ENCODE data around the gene NPNT. TPM values are rescaled to one million over a fixed set of nuclear protein-coding genes. Genes with fewer than 3 reads are reported as not detected.

NPNT gene
- total RNA-seq, 1 experiment from 2014 or later = 42.1 TPM

GRCh38 chr4:105923497-105924238, 28.4 kb downstream of the NPNT start:
- Histone ChIP-seq H3K36me3 (ENCODE audit: control insufficient read depth, insufficient read depth, low read length) (no peaks in the 10 kb centered on the region), H3K27me3 (replicated peaks; ENCODE audit: control insufficient read depth, insufficient read depth, low read length) (no peaks in the 10 kb centered on the region), H3K4me3 (ENCODE audit: low read depth, low read length) (no peak overlapping the region), H3K4me1 (no peaks in the 10 kb centered on the region), H3K9me3 (no peaks in the 10 kb centered on the region)
- Mint-ChIP-seq H3K27me3 (ENCODE audit: insufficient read depth, unreplicated experiment) (no peaks in the 10 kb centered on the region), H3K36me3 (ENCODE audit: insufficient read depth, unreplicated experiment) (peaks cover 7% of the 10 kb centered on the region), H3K9me3 (ENCODE audit: unreplicated experiment) (no peaks in the 10 kb centered on the region), H3K4me3 (ENCODE audit: unreplicated experiment) (peak overlapping the region; percentile 6), H3K4me1 (ENCODE audit: low read depth, unreplicated experiment) (peaks cover 9% of the 10 kb centered on the region), H3K27ac (ENCODE audit: unreplicated experiment) (no peak overlapping the region)
- BruUV-seq (replicated peaks) = no TSS peak
- CTCF ChIA-PET = no interaction called here
- intact Hi-C loops (cut with micrococcal nuclease; ENCODE audit: unreplicated experiment) = no loop called here
- POLR2A ChIA-PET = no interaction called here
- peak; percentile 25 to 59 for DNase-seq
- no peak for TF ChIP-seq CTCF (IDR thresholded peaks at IDR 0.05; ENCODE audit: insufficient read depth in 1 of 2, low read depth in 1 of 2, low read length in 1 of 2, severe bottlenecking in 1 of 2, unreplicated experiment in 1 of 2)

DNA sequence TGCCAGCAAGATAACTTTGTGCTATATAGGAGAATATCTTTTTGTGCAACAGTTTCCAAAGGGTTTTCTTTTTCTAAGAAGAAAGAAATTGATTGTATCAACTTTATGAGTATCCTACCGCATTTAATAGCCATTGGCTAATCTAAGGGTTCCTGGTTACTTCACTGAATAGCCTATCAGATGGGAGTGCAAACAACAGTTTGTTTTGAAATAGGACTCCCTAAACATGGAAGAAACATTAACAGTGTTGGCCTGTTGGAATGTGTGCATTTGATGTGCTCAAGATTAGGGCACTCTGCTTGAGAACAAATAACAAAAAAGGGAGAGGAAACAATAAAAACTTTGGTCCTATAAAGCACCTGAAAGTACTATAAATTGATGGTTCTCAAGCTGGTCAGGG, 29.1 kb downstream of the NPNT start:
- peaks cover 12% of the 10 kb centered on the region for H3K36me3 Mint-ChIP-seq (ENCODE audit: insufficient read depth, unreplicated experiment)
- intact Hi-C loops (cut with micrococcal nuclease; ENCODE audit: unreplicated experiment) = no loop called here
- Histone ChIP-seq H3K27me3 (replicated peaks; ENCODE audit: control insufficient read depth, insufficient read depth, low read length) (no peaks in the 10 kb centered on the region), H3K4me1 (no peaks in the 10 kb centered on the region), H3K9me3 (no peaks in the 10 kb centered on the region), H3K36me3 (ENCODE audit: control insufficient read depth, insufficient read depth, low read length) (no peaks in the 10 kb centered on the region), H3K4me3 (ENCODE audit: low read depth, low read length) (no peak overlapping the region)
- no peak for DNase-seq
- H3K27me3 Mint-ChIP-seq (ENCODE audit: insufficient read depth, unreplicated experiment) = no peaks in the 10 kb centered on the region
- no peaks in the 10 kb centered on the region for H3K9me3 Mint-ChIP-seq (ENCODE audit: unreplicated experiment)
- BruUV-seq (replicated peaks) = no TSS peak
- H3K4me1 Mint-ChIP-seq (ENCODE audit: low read depth, unreplicated experiment) = peaks cover 9% of the 10 kb centered on the region
- H3K27ac Mint-ChIP-seq (ENCODE audit: unreplicated experiment) = no peak overlapping the region
- TF ChIP-seq CTCF (IDR thresholded peaks at IDR 0.05; ENCODE audit: insufficient read depth in 1 of 2, low read depth in 1 of 2, low read length in 1 of 2, severe bottlenecking in 1 of 2, unreplicated experiment in 1 of 2) = no peak
- ChIA-PET POLR2A (no interaction called here), CTCF (no interaction called here)
- peak overlapping the region; percentile 6 for H3K4me3 Mint-ChIP-seq (ENCODE audit: unreplicated experiment)

DNA sequence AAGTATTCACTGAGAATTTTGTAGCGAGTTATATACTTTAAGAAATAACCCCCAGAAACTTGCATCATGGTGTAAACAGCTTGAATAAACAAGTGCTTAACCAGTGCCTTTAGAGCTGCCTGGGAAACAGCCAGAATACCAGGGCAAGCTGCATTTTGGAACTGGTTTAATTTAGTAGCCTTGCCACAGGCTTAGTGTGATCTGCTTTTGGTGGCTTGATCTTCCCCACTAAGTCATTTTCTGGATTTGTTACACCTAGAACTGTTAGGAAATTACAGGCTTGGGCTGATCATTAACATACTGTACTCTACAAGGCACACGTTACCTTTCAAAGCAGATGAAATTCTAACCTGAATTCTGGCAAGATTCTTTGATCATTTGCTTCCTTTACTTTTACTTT, 35.4 kb downstream of the NPNT start:
- H3K27me3 ChIP-seq (replicated peaks; ENCODE audit: control insufficient read depth, insufficient read depth, low read length) = no peaks in the 10 kb centered on the region
- ChIA-PET CTCF (interaction anchor here (0.5 kb wide), 1 partner anchor 49 kb away, joined by 3 read pairs; no protein-coding TSS in a partner anchor), POLR2A (no interaction called here)
- H3K9me3 ChIP-seq = no peaks in the 10 kb centered on the region
- DNase-seq = no peak
- H3K27me3 Mint-ChIP-seq (ENCODE audit: insufficient read depth, unreplicated experiment) = no peaks in the 10 kb centered on the region
- no peaks in the 10 kb centered on the region for H3K4me1 Mint-ChIP-seq (ENCODE audit: low read depth, unreplicated experiment)
- H3K4me1 ChIP-seq = no peaks in the 10 kb centered on the region
- peaks cover 10% of the 10 kb centered on the region for H3K36me3 Mint-ChIP-seq (ENCODE audit: insufficient read depth, unreplicated experiment)
- intact Hi-C loops (cut with micrococcal nuclease; ENCODE audit: unreplicated experiment) = no loop called here
- no TSS peak for BruUV-seq (replicated peaks)
- H3K27ac Mint-ChIP-seq (ENCODE audit: unreplicated experiment) = no peak overlapping the region
- H3K4me3 Mint-ChIP-seq (ENCODE audit: unreplicated experiment) = no peak overlapping the region
- no peak for TF ChIP-seq CTCF (IDR thresholded peaks at IDR 0.05; ENCODE audit: insufficient read depth in 1 of 2, low read depth in 1 of 2, low read length in 1 of 2, severe bottlenecking in 1 of 2, unreplicated experiment in 1 of 2)
- no peak overlapping the region for H3K4me3 ChIP-seq (ENCODE audit: low read depth, low read length)
- H3K9me3 Mint-ChIP-seq (ENCODE audit: unreplicated experiment) = no peaks in the 10 kb centered on the region
- H3K36me3 ChIP-seq (ENCODE audit: control insufficient read depth, insufficient read depth, low read length) = no peaks in the 10 kb centered on the region

All from Caco-2 (cell line).